Measurements from ENCODE around the gene C5orf46. TPM values are rescaled to one million over a fixed set of nuclear protein-coding genes. Genes with fewer than 3 reads are reported as not detected.
A peak's percentile ranks its signal among the peaks of the same experiment; 100 is the strongest.
"Not testable (repeated sequence)": the region's sequence is repeated elsewhere in the genome, so short reads cannot be mapped to it uniquely, and the experiment has no call there.

Gene C5orf46
- total RNA-seq (2014; rRNA removed; shearing (Covaris generic); ENCODE audit: low replicate concordance), result not detected in 2 replicates

- no peak for DNase-seq (ENCODE audit: low read depth)
- in situ Hi-C loops (cut with HindIII; ENCODE audit: low pct_unique_long_range_greater_than_20kb, low sequenced_read_pairs), result no loop called here
These were observed at the start of gene C5orf46 for GRCh38 chr5:147906326-147907095. C5orf46 (minus strand) TSS chr5:147906538; CDS start chr5:147906501, 37 bp downstream.

GRCh38 chr5:147954971-147955370 lies 48.6 kb upstream of the C5orf46 start:
- in situ Hi-C loops (cut with HindIII; ENCODE audit: low pct_unique_long_range_greater_than_20kb, low sequenced_read_pairs), result no loop called here
- no peak for DNase-seq (ENCODE audit: low read depth)

- peak; percentile 24 for DNase-seq (ENCODE audit: low read depth)
- in situ Hi-C loops (cut with HindIII; ENCODE audit: low pct_unique_long_range_greater_than_20kb, low sequenced_read_pairs), result no loop called here
These were observed 43.6 kb upstream of the C5orf46 start for GRCh38 chr5:147949711-147950573.

GRCh38 chr5:147946658-147947274 lies 40.4 kb upstream of the C5orf46 start:
- in situ Hi-C loops (cut with HindIII; ENCODE audit: low pct_unique_long_range_greater_than_20kb, low sequenced_read_pairs), result not testable (repeated sequence)
- peak; percentile 28 for DNase-seq (ENCODE audit: low read depth)

- no peak for DNase-seq (ENCODE audit: low read depth)
- in situ Hi-C loops (cut with HindIII; ENCODE audit: low pct_unique_long_range_greater_than_20kb, low sequenced_read_pairs), result no loop called here
These were observed 33.2 kb upstream of the C5orf46 start for GRCh38 chr5:147939431-147940114.

GRCh38 chr5:147935032-147935431 lies 28.7 kb upstream of the C5orf46 start:
- in situ Hi-C loops (cut with HindIII; ENCODE audit: low pct_unique_long_range_greater_than_20kb, low sequenced_read_pairs), result no loop called here
- DNase-seq (ENCODE audit: low read depth), result peak; percentile 27

GRCh38 chr5:147930769-147931168 lies 24.4 kb upstream of the C5orf46 start:
- in situ Hi-C loops (cut with HindIII; ENCODE audit: low pct_unique_long_range_greater_than_20kb, low sequenced_read_pairs), result no loop called here
- no peak for DNase-seq (ENCODE audit: low read depth)

- no peak for DNase-seq (ENCODE audit: low read depth)
- in situ Hi-C loops (cut with HindIII; ENCODE audit: low pct_unique_long_range_greater_than_20kb, low sequenced_read_pairs), result no loop called here
These were observed 21.6 kb upstream of the C5orf46 start for GRCh38 chr5:147927901-147928300.

GRCh38 chr5:147925020-147925419 lies 18.7 kb upstream of the C5orf46 start:
- in situ Hi-C loops (cut with HindIII; ENCODE audit: low pct_unique_long_range_greater_than_20kb, low sequenced_read_pairs), result no loop called here

GRCh38 chr5:147921136-147921535 lies 14.8 kb upstream of the C5orf46 start:
- no peak for DNase-seq (ENCODE audit: low read depth)
- in situ Hi-C loops (cut with HindIII; ENCODE audit: low pct_unique_long_range_greater_than_20kb, low sequenced_read_pairs), result no loop called here

More at GRCh38 chr5:147925020-147925419, 18.7 kb upstream of the C5orf46 start:
- no peak for DNase-seq (ENCODE audit: low read depth)

- DNase-seq (ENCODE audit: low read depth), result no peak
- in situ Hi-C loops (cut with HindIII; ENCODE audit: low pct_unique_long_range_greater_than_20kb, low sequenced_read_pairs), result no loop called here
These were observed 14.2 kb upstream of the C5orf46 start for GRCh38 chr5:147920420-147921030.

GRCh38 chr5:147918899-147919298 lies 12.6 kb upstream of the C5orf46 start:
- in situ Hi-C loops (cut with HindIII; ENCODE audit: low pct_unique_long_range_greater_than_20kb, low sequenced_read_pairs), result no loop called here
- DNase-seq (ENCODE audit: low read depth), result no peak

- in situ Hi-C loops (cut with HindIII; ENCODE audit: low pct_unique_long_range_greater_than_20kb, low sequenced_read_pairs), result no loop called here
- DNase-seq (ENCODE audit: low read depth), result no peak
These were observed 11.9 kb upstream of the C5orf46 start for GRCh38 chr5:147918101-147918685.

- in situ Hi-C loops (cut with HindIII; ENCODE audit: low pct_unique_long_range_greater_than_20kb, low sequenced_read_pairs), result no loop called here
- no peak for DNase-seq (ENCODE audit: low read depth)
These were observed 7.4 kb upstream of the C5orf46 start for GRCh38 chr5:147913786-147914185.

- in situ Hi-C loops (cut with HindIII; ENCODE audit: low pct_unique_long_range_greater_than_20kb, low sequenced_read_pairs), result no loop called here
- DNase-seq (ENCODE audit: low read depth), result no peak
These were observed 5.7 kb upstream of the C5orf46 start for GRCh38 chr5:147912011-147912410.

- DNase-seq (ENCODE audit: low read depth), result no peak
These were observed 5.1 kb upstream of the C5orf46 start for GRCh38 chr5:147911427-147911826.

GRCh38 chr5:147904110-147904509 lies 2.2 kb downstream of the C5orf46 start:
- DNase-seq (ENCODE audit: low read depth), result peak; percentile 56

More at GRCh38 chr5:147911427-147911826, 5.1 kb upstream of the C5orf46 start:
- in situ Hi-C loops (cut with HindIII; ENCODE audit: low pct_unique_long_range_greater_than_20kb, low sequenced_read_pairs), result no loop called here

More at GRCh38 chr5:147904110-147904509, 2.2 kb downstream of the C5orf46 start:
- in situ Hi-C loops (cut with HindIII; ENCODE audit: low pct_unique_long_range_greater_than_20kb, low sequenced_read_pairs), result no loop called here

Measured in Caki2 (cell line).